HG03135 (cell line): ENCODE results near the gene DRG2.

Source experiments
- ATAC-seq: cut with Tn5 transposase; IDR thresholded peaks from one replicate; pipeline ENCODE4 v1.9.1; 2021; ENCODE audit warnings: mild to moderate bottlenecking, moderate library complexity; ENCODE audit not compliant: unreplicated experiment

DRG2 gene, protein sequence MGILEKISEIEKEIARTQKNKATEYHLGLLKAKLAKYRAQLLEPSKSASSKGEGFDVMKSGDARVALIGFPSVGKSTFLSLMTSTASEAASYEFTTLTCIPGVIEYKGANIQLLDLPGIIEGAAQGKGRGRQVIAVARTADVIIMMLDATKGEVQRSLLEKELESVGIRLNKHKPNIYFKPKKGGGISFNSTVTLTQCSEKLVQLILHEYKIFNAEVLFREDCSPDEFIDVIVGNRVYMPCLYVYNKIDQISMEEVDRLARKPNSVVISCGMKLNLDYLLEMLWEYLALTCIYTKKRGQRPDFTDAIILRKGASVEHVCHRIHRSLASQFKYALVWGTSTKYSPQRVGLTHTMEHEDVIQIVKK

DNA sequence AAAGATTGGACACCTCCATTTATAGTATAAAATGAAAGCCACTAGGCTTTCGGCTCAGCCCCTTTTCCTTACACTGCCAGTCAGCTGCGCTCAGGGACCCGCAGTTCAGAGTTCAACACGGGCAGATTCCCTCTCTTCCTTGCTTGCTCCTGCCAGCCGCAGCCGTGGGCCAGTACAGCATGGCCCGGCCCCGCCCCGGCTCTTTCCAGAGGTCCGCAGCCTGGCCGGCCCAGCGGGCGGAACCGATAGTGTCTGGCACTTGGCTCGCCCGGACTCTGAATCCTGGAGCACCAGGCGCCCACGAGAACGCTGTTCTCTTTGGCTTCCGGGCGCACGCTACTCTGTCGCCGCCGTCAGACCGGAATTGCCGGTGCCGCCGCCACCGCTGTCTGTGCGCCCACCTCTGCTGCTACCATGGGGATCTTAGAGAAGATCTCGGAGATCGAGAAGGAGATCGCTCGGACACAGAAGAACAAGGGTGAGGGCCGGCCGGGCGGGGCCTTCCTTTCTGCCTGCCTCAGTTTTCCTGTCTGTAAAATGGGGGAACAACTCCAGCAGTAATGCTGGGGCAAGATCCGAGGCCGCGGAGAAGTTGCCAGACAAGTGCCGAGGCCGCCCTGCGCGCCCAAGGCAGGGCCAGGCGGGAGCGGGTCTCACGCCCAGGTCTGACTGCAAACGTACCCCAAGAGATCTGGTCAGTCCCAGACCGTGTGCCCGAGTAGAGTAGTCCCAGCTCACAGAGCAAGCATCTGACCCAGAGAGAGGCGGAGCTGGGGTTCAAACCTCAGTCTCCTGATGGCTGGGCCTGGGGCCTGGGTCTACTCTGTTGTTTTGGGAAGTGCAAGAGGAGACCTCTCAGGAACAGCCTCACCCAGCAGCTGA lies at the start of gene DRG2:
DRG2 (plus strand) TSS at position 339 of the 882 bp plus-strand sequence; CDS start at position 415, 76 bp downstream.
- peak; percentile 80 for ATAC-seq

DNA sequence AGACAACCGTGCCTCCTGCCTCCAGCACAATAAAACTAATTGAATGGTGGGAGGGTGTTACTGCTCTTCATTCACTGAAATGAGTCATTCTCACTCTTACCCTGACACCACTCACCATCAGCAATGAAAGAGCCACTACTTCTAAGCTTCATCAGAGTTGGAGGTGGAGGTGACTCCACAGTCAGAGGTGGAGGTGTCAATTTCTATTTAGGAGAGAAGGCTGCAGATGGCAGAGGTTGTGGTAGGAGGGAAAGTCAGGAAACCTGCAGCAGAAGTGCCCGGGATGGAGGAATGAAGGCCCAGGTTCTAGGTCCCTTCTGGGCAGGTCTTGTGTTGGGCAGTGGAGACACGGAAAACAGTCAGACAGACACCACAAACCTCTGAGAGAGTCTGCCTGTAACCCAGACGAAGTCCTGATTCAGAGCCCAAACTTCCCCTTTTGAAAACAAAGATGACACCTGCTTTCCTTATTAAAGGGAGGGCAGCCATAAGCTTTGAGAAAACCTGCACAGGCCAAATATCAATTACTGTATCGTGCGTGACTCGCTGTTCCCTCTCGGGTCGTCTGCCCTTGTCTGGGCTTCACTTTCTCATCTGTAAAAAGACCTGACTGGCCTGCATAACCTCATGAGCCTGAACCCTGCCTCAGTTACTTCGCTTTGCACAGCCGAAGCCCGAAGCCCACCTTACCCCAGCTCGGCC lies 49.4 kb upstream of the DRG2 start:
- no peak for ATAC-seq

DNA sequence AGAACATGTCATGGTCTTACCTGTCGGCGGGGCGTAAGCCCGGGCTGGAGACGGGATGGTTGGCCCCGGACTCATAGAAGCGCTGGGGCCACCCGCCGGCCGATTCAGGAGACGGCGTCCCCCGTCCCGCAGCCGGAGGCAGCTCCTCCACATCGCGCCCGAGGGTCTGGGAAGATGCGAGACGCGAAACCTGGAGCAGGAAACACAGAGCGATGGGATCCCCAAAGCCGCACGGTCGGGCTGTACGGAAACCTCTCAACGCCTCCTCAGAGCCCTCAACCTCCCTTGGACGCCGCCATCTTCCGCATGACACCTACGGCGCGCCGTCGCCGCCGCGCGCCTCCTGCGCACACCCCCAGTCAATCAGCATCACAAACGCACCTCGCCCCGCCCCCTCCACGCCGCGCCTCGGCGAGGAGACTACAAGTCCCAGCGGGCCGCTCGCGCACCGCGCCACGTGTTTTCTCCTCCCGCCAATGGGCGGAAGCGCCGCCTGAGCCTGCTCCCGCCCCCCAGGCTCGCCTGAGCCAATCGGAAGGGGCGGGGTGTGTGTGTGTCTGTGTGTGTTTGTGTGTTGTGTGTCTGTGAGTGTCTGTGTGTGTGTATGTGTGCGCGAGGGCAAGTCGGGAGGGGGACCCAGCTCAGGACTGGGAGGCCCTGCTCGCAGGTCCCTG lies 48.8 kb upstream of the DRG2 start, which contains the start of the genes ATPAF2 and GID4:
ATPAF2 (minus strand) TSS at position 308 of the 674 bp plus-strand sequence; CDS start at position 153, 155 bp downstream.
GID4 (plus strand) TSS at position 548 of the 674 bp plus-strand sequence; CDS start at position 605, 57 bp downstream.
- ATAC-seq, result peak; percentile 89

DNA sequence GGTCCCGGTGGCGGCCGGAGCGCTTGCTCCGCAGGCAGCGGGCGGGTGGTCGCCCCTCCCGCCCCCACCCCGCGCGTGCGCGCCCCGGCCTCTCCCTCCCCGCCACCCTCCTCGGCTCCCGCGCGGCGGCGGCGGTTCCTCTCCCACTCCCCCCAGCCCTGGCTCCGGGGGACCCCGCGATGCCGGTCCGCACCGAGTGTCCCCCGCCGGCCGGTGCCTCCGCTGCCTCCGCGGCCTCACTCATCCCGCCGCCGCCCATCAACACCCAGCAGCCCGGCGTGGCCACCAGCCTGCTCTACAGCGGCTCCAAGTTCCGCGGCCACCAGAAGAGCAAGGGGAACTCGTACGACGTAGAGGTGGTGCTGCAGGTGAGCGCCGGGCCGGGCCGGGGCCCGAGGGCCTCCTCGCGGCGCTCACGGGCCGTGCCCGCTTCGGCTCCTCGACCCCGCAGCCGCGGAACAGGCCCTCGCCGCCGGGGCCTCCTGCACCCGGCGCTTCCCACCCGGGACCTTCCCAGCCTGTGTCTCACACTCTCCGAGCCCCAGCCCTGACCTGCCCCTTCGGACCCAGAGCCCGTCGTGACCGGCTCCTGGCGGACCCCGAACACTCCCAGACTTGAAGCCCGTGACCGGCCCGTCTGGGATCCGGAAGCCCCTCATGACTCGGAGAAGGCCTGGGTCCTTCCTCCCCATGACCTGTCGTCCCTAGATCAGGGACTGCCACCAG lies 48.0 kb upstream of the DRG2 start:
- ATAC-seq, result peak; percentile 22

DNA sequence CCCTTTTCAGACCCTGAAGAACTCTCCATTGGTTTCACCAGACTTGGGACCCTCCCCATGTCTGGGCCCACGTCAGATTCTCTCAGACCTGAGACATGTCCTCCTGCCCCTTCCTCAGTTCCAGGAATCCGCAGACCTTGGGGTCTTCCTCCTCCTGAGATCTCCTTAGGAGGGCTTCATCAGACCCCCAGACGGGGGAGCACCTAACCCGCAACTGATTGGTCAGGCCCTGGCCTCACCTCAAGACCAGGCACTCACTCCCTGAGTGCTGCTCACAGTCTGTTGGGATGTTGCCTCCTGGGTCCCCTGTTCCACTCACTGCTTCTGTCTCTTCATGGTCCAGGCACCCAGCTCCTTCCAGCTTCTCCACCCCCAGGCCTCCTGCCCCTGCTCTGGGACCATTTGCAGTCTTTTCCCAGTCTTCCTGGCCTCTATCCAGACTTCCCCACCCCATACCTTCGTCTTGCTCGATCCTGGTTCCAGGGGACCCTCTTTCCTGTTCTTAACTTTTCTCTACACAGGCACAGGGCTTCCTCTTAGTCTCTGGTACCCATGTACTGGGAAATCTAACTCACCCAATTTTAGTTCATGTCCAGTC lies 47.4 kb upstream of the DRG2 start:
- ATAC-seq, result no peak

DNA sequence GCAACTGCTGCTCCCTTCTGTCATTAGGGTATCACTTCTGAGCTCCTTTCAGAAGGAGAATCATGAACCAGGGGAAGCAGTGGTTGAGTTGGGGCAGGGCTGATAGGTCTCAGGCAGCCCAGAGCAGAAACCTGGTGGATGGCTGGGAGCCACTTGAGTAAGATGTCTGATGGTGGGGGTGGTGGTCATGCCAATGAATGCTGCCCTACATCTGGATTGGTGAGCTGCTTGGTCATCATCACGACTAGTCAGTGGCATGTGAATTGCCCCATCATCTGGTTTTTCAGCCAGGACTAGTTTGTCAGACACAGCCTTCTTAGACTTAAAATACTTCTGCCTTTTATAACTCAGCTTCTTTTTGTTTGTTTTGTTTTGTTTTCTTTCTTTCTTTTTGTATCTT lies 46.0 kb upstream of the DRG2 start:
- no peak for ATAC-seq

DNA sequence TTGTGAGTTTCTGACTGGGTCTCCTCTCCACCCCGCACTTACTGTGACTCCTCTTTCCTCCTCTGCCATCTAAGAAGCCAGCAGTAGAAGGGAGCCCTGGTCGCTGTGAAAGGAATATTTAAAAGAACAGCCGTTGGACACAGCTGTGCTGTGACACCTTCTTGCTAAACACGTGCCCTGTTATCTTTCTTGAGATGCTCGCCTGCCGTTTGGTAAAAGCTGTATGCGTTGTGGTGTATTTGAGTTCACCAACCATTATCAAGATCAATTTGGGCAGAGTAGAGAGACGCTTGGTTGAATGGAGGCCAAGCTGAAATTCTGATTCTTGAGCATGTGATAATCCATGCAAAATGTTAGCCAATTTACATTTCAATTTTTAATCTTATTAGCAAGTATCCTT lies 44.8 kb upstream of the DRG2 start:
- ATAC-seq, result no peak

DNA sequence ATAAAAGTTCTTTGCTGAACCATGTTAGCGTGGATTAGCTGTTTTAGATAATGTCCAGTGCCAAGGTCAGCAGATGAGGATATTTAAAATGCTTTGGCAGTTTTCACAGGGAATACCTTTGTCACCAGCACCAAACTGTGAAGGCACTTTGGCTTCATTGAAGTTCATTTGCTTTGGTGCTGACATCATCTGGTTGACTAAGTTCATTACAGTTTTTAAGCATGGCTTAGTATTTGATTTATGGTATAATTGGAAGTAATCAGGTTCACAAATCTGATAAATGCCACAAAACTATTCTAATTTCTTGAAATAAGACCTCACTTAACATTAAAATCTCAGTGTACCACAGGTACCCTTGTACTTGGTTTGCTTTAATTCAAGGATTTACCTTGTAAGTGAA lies 44.3 kb upstream of the DRG2 start:
- no peak for ATAC-seq

DNA sequence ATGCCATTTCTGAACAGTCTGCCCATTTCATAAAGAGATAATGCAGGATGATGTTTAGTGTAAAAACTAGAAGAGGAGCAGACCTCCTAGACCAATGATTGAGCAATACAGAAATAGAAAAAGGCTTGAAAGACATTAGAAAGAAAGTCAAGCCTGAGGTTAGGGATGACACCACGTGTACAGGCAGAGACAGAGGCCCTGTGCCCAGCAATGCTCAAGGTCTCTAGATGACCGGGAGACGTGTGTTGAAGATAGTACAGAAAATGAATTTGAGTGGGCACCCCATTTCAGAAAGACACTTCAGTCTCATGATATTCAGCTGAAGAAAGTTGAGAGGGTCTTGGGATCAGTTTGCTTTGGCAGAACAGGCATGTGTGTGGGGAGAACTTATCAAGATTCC lies 43.1 kb upstream of the DRG2 start:
- no peak for ATAC-seq

DNA sequence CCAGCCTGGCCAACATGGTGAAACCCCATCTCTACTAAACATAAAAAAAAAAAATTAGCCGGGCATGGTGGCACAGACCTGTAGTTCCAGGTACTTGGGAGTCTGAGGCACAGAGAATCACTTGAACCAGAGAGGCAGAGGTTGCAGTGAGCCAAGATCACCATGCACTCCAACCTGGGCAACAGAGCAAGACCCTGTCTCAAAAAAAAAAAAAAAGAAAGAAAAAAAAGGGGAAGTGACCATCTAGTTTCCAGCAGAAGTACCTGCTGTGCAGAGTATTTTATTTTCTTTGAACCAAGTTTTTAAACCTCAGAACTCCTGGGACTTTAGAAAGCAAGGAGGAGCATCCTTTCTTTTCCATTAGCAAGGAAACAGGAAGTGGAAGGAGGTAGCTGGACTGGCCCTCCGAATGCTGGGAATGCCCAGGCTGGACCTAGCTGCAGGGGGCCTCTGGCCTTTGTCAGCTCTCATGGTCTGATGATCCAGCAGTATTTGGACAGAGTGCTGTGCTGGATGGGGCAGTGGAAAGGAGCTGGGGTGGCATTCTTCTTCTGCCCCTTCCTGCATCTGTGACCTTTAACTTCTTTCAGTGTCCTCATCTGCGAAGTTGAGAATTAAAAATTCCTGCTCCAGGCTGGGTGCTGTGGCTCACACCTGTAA lies 41.9 kb upstream of the DRG2 start:
- no peak for ATAC-seq

DNA sequence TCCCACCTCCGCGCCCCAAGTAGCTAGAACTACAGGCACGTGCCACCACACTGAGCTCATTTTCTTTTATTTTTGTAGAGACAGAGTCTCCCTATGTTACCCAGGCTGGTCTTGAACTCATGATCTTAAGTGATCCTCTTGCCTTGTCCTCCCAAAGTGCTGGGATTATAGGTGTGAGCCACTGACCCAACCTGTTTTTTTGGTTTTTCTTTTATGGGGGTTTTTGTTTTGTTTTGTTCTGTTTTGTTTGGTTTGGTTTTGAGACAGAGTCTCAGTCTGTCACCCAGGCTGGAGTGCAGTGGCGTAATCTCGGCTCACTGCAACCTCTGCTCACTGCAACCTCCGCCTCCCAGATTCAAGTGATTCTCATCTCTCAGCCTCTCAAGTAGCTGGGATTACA lies 32.2 kb upstream of the DRG2 start:
- no peak for ATAC-seq

DNA sequence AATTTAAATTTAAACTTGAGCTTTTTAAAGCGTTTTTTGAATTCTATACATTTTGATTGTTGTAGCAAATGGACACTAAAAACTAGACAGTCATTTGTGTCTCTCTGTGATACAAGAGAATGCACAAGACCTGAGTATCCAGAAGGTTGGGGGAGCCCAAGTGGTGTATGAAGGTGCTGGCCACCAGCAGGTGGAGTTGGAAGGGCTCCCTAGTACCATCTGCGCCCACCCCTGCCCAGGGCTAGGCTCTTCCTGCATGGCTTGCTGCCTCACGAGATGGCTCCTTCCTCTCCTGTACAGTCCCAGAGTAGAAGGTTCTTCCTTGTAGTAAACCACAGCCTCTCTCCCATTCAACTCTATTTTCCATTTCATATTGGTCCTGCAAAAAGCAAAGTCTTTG lies 31.5 kb upstream of the DRG2 start:
- ATAC-seq, result no peak

DNA sequence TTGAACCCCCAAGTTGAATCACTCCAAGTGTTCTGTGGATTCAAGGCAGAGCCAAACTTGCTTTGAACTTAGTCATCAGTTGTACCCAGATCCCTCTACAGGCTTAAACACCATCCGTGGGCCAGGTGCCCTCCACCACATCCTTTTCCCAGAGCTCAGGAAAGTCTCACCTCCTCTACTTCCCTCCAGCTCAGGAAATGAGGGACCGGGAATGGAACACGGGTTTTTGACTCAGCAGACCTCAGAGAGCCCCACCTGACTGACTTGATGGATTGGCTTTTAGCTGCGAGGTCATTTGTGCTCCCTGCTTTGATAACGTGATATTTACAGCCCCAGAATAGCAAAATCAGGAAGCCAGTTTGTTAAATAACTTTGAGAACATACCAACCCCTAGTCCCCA lies 28.5 kb upstream of the DRG2 start:
- no peak for ATAC-seq

DNA sequence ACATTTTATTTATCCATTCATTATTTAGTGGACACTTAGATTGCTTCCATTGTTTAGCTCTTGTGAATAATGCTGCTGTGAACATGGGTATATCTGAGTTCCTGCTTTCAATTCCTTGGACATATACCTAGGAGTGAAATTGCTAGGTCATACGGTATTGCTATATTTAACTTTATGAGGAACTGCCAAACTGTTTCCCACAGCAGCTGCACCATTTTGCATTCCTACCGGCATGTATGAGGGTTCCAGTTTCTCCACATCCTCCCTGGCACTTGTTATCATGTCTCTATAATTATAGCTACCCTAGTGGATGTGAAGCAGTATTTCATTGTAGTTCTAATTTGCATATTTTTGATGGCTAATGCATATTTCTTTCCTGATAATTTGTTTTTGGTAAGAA lies 23.7 kb upstream of the DRG2 start:
- ATAC-seq, result no peak

DNA sequence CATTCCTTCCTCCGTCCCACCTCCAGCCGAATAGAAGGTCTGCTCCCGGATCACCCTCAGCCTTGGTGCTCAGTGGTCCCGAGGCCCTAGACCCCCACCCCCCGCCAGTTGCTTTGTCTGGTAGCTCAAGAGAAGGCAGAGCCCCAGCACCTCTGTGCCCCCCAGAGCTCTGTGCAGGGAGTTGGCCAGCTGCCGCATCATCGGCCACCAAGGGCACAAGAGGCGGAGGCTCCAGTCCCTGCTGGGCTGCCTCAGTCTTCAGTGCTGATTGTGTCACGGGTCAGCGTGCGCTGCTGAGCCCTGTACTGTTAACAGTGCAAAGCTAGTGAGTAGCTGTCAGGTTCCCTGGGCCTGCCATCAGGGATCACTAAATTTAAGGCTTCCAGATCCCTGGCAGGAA lies 22.2 kb upstream of the DRG2 start:
- no peak for ATAC-seq

DNA sequence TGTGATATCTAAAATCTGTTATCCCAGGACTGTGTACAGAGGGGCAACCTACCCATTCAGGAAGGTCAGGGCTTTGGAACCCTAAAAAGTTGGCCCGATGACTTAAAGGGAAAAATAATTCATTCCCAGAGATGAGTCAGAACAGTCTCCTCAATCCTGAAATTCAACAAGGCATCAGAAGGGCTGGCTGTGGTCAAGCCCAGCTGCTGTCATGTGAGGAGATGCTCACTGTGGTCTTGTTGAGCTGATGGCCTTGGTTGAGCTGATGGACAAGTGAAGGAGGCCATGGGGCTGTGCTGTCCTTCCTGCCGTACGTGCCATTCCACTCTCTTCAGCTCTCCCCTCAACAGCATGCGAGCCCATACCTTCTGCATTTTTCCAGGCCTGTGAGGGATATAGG lies 20.9 kb upstream of the DRG2 start:
- no peak for ATAC-seq

DNA sequence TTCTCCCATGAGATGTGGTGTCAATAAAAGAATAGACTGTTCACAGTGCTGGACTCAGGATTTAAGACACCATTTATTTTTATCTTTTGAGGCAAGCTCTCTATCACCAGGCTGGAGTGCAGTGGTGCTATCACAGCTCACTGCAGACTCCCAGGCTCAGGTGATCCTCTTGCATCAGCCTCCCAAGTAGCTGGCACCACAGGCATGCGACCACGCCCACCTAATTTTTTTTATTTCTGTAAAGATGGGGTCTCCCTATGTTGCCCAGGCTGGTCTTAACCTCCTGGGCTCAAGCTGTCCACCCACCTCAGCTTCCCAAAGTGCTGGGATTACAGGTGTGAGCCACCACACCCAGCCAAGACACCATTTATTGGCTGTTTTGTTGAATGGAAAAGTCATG lies 18.6 kb upstream of the DRG2 start:
- ATAC-seq, result no peak

DNA sequence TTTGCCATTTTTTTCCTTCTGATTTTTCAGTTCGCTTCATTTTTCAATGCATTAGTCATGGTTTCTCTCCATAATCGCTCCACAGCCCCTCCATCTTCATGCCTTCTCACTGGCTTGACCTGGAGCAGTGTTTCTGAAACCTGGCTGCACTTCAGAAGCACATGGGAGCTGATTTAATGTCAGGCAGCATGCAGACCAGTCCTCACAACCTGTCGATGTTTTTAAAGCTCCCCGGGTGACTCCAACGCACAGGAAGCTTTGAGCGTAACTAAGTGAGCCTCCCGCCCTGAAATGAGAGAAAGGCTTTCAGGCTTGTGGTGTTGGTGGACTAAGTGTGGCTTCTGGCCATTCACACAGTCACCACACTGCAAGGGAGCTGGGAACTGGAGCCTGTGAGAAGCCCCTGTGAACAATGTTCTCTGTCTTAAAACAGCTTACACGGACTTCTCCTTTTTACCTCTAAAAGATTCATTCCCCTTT lies 16.8 kb upstream of the DRG2 start:
- no peak for ATAC-seq

DNA sequence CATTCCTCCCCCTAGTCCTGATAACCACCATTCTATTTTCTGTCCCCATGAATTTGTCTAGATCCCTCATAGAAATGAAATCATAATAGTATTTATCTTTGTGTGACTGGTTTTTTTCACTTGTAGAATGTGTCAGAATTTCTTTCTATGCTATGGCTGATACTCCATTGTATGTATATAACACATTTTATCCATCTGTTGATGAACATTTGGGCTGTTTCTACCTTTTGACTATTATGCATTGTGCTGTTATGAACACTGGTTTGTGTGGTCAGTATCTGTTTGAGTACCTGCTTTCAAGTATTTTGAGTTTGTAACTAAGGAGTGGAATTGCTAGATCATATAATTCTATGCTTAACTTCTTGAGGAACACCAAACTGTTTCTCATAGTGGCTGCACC lies 16.0 kb upstream of the DRG2 start:
- no peak for ATAC-seq
